IPS-18a (cell line): ENCODE results near the gene CRBN.

Source experiments
- H3K27ac ChIP-seq: one replicate; pipeline ENCODE4 v1.5.1; 2013; ENCODE audit warnings: low read length
- H3K27me3 ChIP-seq: one replicate; pipeline ENCODE4 v1.6.1; 2013; ENCODE audit warnings: mild to moderate bottlenecking, low read length; ENCODE audit not compliant: control insufficient read depth, insufficient read depth
- H3K36me3 ChIP-seq: one replicate; pipeline ENCODE4 v1.6.1; 2013; ENCODE audit warnings: low read depth, low read length; ENCODE audit not compliant: control insufficient read depth
- H3K4me1 ChIP-seq: one replicate; pipeline ENCODE4 v1.6.1; 2013; ENCODE audit warnings: low read depth, low read length; ENCODE audit not compliant: control insufficient read depth
- H3K4me3 ChIP-seq: one replicate; pipeline ENCODE4 v1.5.1; 2013; ENCODE audit warnings: low read length
- H3K9ac ChIP-seq: one replicate; pipeline ENCODE4 v1.6.1; 2013; ENCODE audit warnings: mild to moderate bottlenecking, low read length, moderate library complexity
- H3K9me3 ChIP-seq: one replicate; pipeline ENCODE4 v1.6.1; 2013; ENCODE audit warnings: low read depth, low read length; ENCODE audit not compliant: control insufficient read depth

Gene CRBN

DNA sequence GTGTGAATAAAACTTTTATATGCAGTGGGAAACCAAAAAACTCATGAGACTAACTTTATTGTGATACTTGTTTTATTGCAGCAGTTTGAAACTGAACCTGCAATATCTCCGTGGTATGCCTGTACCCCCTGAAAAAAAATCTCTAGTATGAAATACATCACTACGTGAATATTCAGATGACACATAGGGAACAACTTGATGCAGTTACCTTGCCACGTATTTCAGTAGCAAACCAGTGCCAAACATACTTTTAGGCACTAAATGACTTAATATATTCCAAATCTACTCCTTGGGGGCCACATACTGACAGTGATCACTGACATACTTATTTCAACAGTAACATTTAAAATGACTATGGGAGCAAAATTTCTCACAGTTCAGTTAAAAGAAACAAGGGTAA, 13.8 kb downstream of the CRBN start:
- Histone ChIP-seq H3K27ac (no peak overlapping the region), H3K36me3 (peaks cover 48% of the 10 kb centered on the region), H3K9me3 (no peaks in the 10 kb centered on the region), H3K27me3 (no peaks in the 10 kb centered on the region), H3K9ac (no peak overlapping the region), H3K4me3 (no peak overlapping the region), H3K4me1 (no peaks in the 10 kb centered on the region)

DNA sequence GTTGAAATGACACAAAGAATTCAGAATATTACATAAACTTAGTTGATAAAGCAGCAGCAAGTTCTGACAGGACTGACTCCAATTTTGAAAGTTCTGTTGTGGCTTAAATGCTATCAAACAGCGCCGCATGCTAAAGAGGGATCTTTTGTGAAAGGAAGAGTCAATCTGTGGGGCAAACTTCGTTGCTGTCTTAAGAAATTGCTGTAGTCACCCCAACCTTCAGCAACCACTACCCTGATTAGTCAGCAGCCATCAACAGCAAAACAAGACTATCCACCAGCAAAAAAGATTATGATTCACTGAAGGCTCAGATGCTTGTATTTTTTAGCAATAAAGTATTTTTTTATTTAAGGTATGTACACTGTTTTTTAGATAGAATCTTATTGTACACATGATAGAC, 14.2 kb downstream of the CRBN start:
- Histone ChIP-seq H3K9me3 (no peaks in the 10 kb centered on the region), H3K27me3 (no peaks in the 10 kb centered on the region), H3K4me1 (no peaks in the 10 kb centered on the region), H3K36me3 (peaks cover 44% of the 10 kb centered on the region), H3K27ac (no peak overlapping the region), H3K9ac (no peak overlapping the region), H3K4me3 (no peak overlapping the region)

DNA sequence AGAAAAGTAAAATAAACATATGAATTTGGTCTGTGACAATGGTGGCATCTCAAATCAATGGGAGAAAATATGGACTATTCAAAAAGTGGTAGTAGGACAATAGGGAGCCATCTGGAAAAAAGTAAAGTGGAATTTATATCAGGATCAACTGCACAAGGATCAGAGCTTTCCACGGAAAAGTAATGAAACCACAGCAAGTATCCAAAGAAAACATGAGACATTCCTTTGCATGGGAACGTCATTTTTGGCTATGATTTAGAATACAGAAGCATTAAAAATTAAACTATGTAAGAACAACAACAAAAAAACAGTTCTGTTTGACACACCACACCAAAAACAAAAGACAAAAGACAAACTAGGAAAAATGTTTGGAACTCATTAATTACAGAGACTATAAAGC, 18.7 kb downstream of the CRBN start:
- no peak overlapping the region for H3K4me3 ChIP-seq
- H3K36me3 ChIP-seq = peaks cover 34% of the 10 kb centered on the region
- no peak overlapping the region for H3K27ac ChIP-seq
- no peak overlapping the region for H3K9ac ChIP-seq
- H3K9me3 ChIP-seq = no peaks in the 10 kb centered on the region
- no peaks in the 10 kb centered on the region for H3K4me1 ChIP-seq
- H3K27me3 ChIP-seq = no peaks in the 10 kb centered on the region

- peaks cover 31% of the 10 kb centered on the region for H3K36me3 ChIP-seq
Observed at GRCh38 chr3:3157484-3157883, 22.0 kb downstream of the CRBN start.

DNA sequence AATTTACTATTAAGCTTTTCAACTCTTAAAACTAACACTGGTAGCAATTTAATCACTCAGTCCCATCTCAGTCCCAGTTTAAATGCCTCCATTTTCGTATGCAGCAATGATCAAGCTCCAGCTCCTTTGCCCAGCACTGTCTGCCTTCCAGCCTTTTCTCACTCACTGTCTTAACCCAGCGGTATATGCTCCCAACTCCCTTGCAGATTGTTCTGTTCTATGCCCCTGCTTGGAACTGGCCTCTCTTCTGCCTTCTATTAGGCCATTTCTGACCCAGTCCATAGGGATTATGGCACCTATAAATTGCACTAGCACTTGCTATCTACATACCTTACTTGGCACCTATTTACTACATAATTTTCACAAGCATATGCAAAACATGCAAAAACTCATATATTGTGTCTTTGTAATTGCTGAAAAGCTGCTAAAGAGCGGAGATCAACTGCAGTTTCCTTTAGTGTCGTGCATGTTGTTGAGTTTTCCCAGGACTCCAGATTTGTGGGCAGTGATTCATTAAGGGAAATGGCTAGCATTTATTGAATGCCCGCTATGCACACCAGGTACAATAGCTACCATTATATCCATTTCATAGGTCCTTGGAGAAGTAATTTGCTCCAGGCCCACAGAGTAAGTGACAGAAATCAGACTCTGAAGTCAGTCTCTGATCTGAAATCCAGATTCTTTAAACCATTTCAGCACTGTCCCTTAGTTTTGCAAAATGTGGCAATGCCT, 24.4 kb downstream of the CRBN start:
- Histone ChIP-seq H3K4me1 (no peaks in the 10 kb centered on the region), H3K9me3 (no peaks in the 10 kb centered on the region), H3K9ac (no peak overlapping the region), H3K27ac (no peak overlapping the region), H3K36me3 (peaks cover 44% of the 10 kb centered on the region), H3K27me3 (no peaks in the 10 kb centered on the region), H3K4me3 (no peak overlapping the region)

More at GRCh38 chr3:3157484-3157883, 22.0 kb downstream of the CRBN start:
- no peak overlapping the region for H3K4me3 ChIP-seq
- no peaks in the 10 kb centered on the region for H3K27me3 ChIP-seq
- H3K27ac ChIP-seq = no peak overlapping the region
- no peaks in the 10 kb centered on the region for H3K4me1 ChIP-seq
- no peaks in the 10 kb centered on the region for H3K9me3 ChIP-seq
- H3K9ac ChIP-seq = no peak overlapping the region

DNA sequence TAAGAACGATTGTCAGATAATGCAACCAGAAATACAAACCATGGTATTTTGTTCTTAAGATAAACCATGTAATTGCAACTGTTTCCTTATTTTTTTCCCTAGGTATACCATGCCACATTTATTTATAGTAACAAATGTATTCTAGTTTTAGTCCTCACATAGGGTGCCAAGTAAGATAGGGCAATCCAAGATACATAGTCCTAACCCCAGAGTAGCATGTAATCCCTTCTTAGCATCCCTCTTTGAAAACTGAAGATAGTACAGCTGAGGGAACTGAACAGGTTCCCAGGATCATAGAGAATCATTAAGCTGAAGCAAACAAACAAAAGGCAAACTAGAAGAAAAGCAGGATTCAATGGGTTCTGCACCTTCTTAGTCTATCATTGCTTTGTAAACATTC, 28.0 kb downstream of the CRBN start:
- Histone ChIP-seq H3K4me1 (no peaks in the 10 kb centered on the region), H3K27me3 (no peaks in the 10 kb centered on the region), H3K36me3 (peaks cover 78% of the 10 kb centered on the region), H3K9me3 (no peaks in the 10 kb centered on the region), H3K9ac (no peak overlapping the region), H3K27ac (no peak overlapping the region), H3K4me3 (no peak overlapping the region)

DNA sequence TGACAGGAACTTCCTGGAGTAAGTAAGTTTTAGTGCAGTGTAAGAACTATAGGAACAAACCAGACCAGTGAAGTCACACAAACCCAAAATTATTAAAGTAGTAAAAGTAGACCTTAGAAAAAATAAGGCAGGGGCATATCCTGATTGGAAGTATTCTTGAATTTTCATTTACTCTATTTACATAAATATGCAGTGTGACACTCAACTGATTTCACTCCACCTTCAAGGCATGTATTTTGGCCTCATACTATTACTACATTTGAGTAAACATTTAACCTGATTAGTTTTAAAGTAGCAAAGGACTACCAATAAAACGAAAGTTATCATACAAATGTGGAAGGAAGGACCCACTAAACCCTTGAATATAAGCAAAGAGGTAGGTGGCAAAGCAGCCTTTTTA, 29.9 kb downstream of the CRBN start:
- no peaks in the 10 kb centered on the region for H3K4me1 ChIP-seq
- no peak overlapping the region for H3K27ac ChIP-seq
- H3K9ac ChIP-seq = no peak overlapping the region
- no peaks in the 10 kb centered on the region for H3K9me3 ChIP-seq
- no peaks in the 10 kb centered on the region for H3K27me3 ChIP-seq
- no peak overlapping the region for H3K4me3 ChIP-seq
- H3K36me3 ChIP-seq = peaks cover 92% of the 10 kb centered on the region

GRCh38 chr3:3145831-3146230, 33.7 kb downstream of the CRBN start:
- no peaks in the 10 kb centered on the region for H3K27me3 ChIP-seq
- H3K36me3 ChIP-seq = peaks cover 90% of the 10 kb centered on the region
- no peak overlapping the region for H3K9ac ChIP-seq
- no peak overlapping the region for H3K27ac ChIP-seq
- H3K4me1 ChIP-seq = no peaks in the 10 kb centered on the region
- H3K9me3 ChIP-seq = no peaks in the 10 kb centered on the region
- no peak overlapping the region for H3K4me3 ChIP-seq

- no peaks in the 10 kb centered on the region for H3K9me3 ChIP-seq
- no peak overlapping the region for H3K27ac ChIP-seq
- no peaks in the 10 kb centered on the region for H3K4me1 ChIP-seq
- H3K4me3 ChIP-seq = no peak overlapping the region
- no peaks in the 10 kb centered on the region for H3K27me3 ChIP-seq
- no peak overlapping the region for H3K9ac ChIP-seq
- H3K36me3 ChIP-seq = peaks cover 86% of the 10 kb centered on the region
Observed at GRCh38 chr3:3141939-3142338, 37.6 kb downstream of the CRBN start.

- Histone ChIP-seq H3K27me3 (no peaks in the 10 kb centered on the region), H3K27ac (no peak overlapping the region), H3K4me3 (no peak overlapping the region), H3K36me3 (peaks cover 68% of the 10 kb centered on the region), H3K9ac (no peak overlapping the region), H3K4me1 (no peaks in the 10 kb centered on the region), H3K9me3 (no peaks in the 10 kb centered on the region)
Observed at GRCh38 chr3:3137526-3137925, 42.0 kb downstream of the CRBN start.

DNA sequence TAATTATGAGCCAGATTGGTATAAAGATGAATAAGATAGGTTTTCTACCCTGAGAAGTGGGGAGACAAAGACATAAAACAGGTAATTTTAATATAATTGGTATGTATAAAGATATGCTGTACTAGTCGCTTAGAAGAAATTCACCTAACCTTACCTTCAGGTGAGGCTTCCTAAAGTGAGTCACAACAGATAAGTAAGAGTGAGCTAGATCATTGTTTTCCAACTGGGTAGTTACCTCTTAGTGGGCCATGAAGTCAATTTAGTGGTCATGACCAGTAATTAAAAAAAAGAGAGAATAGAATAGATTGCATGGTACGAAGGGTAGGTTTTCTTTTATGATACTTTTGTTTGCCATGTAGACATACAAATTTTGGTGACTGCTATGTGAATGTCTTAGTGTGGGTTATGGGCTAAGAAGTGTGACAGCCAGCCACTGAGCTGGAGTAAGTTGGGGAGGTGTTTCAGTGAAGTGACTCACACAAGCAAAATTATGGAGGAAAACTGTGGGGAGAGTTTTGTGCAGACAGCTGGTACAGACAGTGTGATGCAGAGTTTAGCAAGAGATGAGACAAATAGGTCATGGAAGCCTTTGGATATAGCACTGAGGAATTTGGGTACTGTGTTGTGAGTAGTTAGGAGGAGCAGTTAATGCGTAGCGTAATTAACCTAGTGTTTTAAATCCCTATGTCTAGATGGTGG, 44.6 kb downstream of the CRBN start:
- H3K36me3 ChIP-seq = peaks cover 58% of the 10 kb centered on the region
- no peaks in the 10 kb centered on the region for H3K4me1 ChIP-seq
- no peak overlapping the region for H3K9ac ChIP-seq
- H3K9me3 ChIP-seq = no peaks in the 10 kb centered on the region
- H3K4me3 ChIP-seq = no peak overlapping the region
- no peaks in the 10 kb centered on the region for H3K27me3 ChIP-seq
- H3K27ac ChIP-seq = no peak overlapping the region

DNA sequence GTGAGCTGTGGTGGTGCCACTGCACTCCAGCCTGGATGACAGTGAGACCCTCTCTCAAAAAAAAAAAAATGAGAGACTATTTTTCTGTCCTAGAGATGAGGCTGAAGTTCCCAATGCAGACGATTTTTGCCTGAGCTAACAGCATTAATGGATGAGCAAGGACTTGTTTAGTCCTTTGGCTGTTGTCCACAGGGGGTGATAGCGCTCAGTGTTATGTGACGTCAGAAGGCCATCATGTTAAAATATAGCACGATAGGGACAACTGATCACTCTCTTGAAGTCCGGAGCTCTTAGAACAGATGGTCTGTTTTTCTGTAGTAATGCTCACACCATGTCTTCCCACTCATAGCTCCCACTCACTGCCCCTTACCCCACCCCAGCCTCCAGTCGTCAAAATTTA, 46.0 kb downstream of the CRBN start:
- no peaks in the 10 kb centered on the region for H3K9me3 ChIP-seq
- H3K36me3 ChIP-seq = peaks cover 51% of the 10 kb centered on the region
- H3K9ac ChIP-seq = no peak overlapping the region

More for the DNA sequence above, 46.0 kb downstream of the CRBN start:
- Histone ChIP-seq H3K4me1 (no peaks in the 10 kb centered on the region), H3K27me3 (no peaks in the 10 kb centered on the region), H3K4me3 (no peak overlapping the region), H3K27ac (no peak overlapping the region)
